HFFc6 (cell line): ENCODE results near the gene EPDR1. TPM values are rescaled to one million over a fixed set of nuclear protein-coding genes. Genes with fewer than 3 reads are reported as not detected.

Experiments
- DNase-seq: peaks from one replicate; pipeline ENCODE4 v3.0.0-alpha.2; 2018
- H3K27ac Mint-ChIP-seq: 2 replicates; pipeline ENCODE4 v1.8.0; 2020; ENCODE audit warnings: mild to moderate bottlenecking, mixed read lengths
- H3K27me3 Mint-ChIP-seq: 2 replicates; pipeline ENCODE4 v1.8.0; 2021; ENCODE audit warnings: mild to moderate bottlenecking, moderate library complexity, mixed read lengths; ENCODE audit not compliant: insufficient read depth
- H3K36me3 Mint-ChIP-seq: 2 replicates; pipeline ENCODE4 v1.8.0; 2021; ENCODE audit warnings: low read depth, mixed read lengths
- H3K4me1 Mint-ChIP-seq: 2 replicates; pipeline ENCODE4 v1.8.0; 2020; ENCODE audit warnings: low read depth, mixed read lengths
- H3K4me3 Mint-ChIP-seq: 2 replicates; pipeline ENCODE4 v1.8.0; 2020; ENCODE audit warnings: mild to moderate bottlenecking, moderate library complexity, mixed read lengths
- H3K9me3 Mint-ChIP-seq: 2 replicates; pipeline ENCODE4 v1.8.0; 2020; ENCODE audit warnings: mild to moderate bottlenecking, mixed read lengths
- CTCF ChIP-seq: fragments of 200-600 bp; sonication (generic); IDR thresholded peaks from 2 replicates; pipeline ENCODE4 v1.5.0; 2021; ENCODE audit warnings: antibody characterized with exemption, mild to moderate bottlenecking
- total RNA-seq, 6 experiments: library from RNA; stranded (reverse); fragmentation: NEBNext Ultra II Directional; extraction: Animal tissue kit (Norgen Biotek cat#: 25700); gene quantifications; 2 replicates in 1 of 6; 3 replicates in 5 of 6; pipeline ENCODE4 v1.2.3, GENCODE V29; 2021

Gene EPDR1
- total RNA-seq, 6 experiments from 2014 or later = not detected

GRCh38 chr7:37990337-37990736 lies 69.9 kb downstream of the EPDR1 start:
- peaks cover 30% of the 10 kb centered on the region for H3K9me3 Mint-ChIP-seq
- H3K27me3 Mint-ChIP-seq = no peaks in the 10 kb centered on the region
- no peaks in the 10 kb centered on the region for H3K4me1 Mint-ChIP-seq
- no peak for TF ChIP-seq CTCF
- no peak for DNase-seq
- no peaks in the 10 kb centered on the region; the same call in 1 of the 2 replicates for H3K36me3 Mint-ChIP-seq
- H3K27ac Mint-ChIP-seq = no peak overlapping the region
- no peak overlapping the region for H3K4me3 Mint-ChIP-seq

- Mint-ChIP-seq H3K4me1 (no peaks in the 10 kb centered on the region), H3K36me3 (no peaks in the 10 kb centered on the region; the same call in 1 of the 2 replicates), H3K27me3 (no peaks in the 10 kb centered on the region), H3K4me3 (no peak overlapping the region), H3K9me3 (peaks cover 28% of the 10 kb centered on the region), H3K27ac (no peak overlapping the region)
- no peak for DNase-seq
- no peak for TF ChIP-seq CTCF
Measured at GRCh38 chr7:37993060-37993501, 72.6 kb downstream of the EPDR1 start.

- Mint-ChIP-seq H3K27me3 (no peaks in the 10 kb centered on the region), H3K4me3 (no peak overlapping the region), H3K4me1 (no peaks in the 10 kb centered on the region), H3K9me3 (peaks cover 43% of the 10 kb centered on the region), H3K27ac (no peak overlapping the region), H3K36me3 (no peaks in the 10 kb centered on the region)
- no peak for DNase-seq
- no peak for TF ChIP-seq CTCF
Measured at GRCh38 chr7:37999673-38000072, 79.2 kb downstream of the EPDR1 start.

- no peak overlapping the region for H3K4me3 Mint-ChIP-seq
- no peak for DNase-seq
- H3K4me1 Mint-ChIP-seq = no peaks in the 10 kb centered on the region
- peaks cover under 1% of the 10 kb centered on the region; the same call in 1 of the 2 replicates for H3K27me3 Mint-ChIP-seq
- H3K27ac Mint-ChIP-seq = no peak overlapping the region
- TF ChIP-seq CTCF = no peak
- no peaks in the 10 kb centered on the region for H3K36me3 Mint-ChIP-seq
- H3K9me3 Mint-ChIP-seq = peaks cover 43% of the 10 kb centered on the region
Measured at GRCh38 chr7:38000272-38000671, 79.8 kb downstream of the EPDR1 start.

Other genes starting within 250 kb of the EPDR1 start
- gene GPR141, start 236.9 kb upstream of the EPDR1 start, total RNA-seq = not detected
- not detected for gene NME8, start 72.0 kb upstream of the EPDR1 start, total RNA-seq
- not detected for gene SFRP4, start 3.8 kb upstream of the EPDR1 start, total RNA-seq